Bronchial epithelial cell (primary cell): ENCODE data around the gene CNGA1. TPM values are rescaled to one million over a fixed set of nuclear protein-coding genes. Genes with fewer than 3 reads are reported as not detected.

Source experiments
- DNase-seq: peaks from one replicate; pipeline ENCODE4 v3.0.0-alpha.2; 2010; ENCODE audit warnings: low read depth
- FAIRE-seq: peaks from 2 replicates; lab custom pipeline; 2011; peaks lifted over from hg19 to GRCh38; lab: Jason Lieb, UNC
- H3K27me3 ChIP-seq: 2 replicates; pipeline ENCODE4 v1.5.1; 2011; ENCODE audit warnings: low read length; ENCODE audit not compliant: control insufficient read depth, insufficient read depth
- H3K36me3 ChIP-seq: 2 replicates; pipeline ENCODE4 v1.5.1; 2011; ENCODE audit warnings: low read length; ENCODE audit not compliant: control insufficient read depth, insufficient read depth
- H3K4me3 ChIP-seq: 2 replicates; pipeline ENCODE4 v1.5.1; 2011; ENCODE audit warnings: mild to moderate bottlenecking, low read depth, low read length, control low read depth
- total RNA-seq: library from RNA; depleted of rRNA; stranded (reverse); fragments of >200 nt; gene quantifications from 2 replicates; pipeline ENCODE4 v1.2.1, GENCODE V29; 2014
- TF ChIP-seq, protein P1 (sequence below): IDR thresholded peaks from 2 replicates; pipeline ENCODE4 v1.5.1; 2011; ENCODE audit warnings: mild to moderate bottlenecking, moderate library complexity, low read length, control low read depth, inconsistent platforms; ENCODE audit not compliant: insufficient read depth, severe bottlenecking

CNGA1 gene
- 1.6 and 5.4 TPM in 2 replicates for total RNA-seq

DNA sequence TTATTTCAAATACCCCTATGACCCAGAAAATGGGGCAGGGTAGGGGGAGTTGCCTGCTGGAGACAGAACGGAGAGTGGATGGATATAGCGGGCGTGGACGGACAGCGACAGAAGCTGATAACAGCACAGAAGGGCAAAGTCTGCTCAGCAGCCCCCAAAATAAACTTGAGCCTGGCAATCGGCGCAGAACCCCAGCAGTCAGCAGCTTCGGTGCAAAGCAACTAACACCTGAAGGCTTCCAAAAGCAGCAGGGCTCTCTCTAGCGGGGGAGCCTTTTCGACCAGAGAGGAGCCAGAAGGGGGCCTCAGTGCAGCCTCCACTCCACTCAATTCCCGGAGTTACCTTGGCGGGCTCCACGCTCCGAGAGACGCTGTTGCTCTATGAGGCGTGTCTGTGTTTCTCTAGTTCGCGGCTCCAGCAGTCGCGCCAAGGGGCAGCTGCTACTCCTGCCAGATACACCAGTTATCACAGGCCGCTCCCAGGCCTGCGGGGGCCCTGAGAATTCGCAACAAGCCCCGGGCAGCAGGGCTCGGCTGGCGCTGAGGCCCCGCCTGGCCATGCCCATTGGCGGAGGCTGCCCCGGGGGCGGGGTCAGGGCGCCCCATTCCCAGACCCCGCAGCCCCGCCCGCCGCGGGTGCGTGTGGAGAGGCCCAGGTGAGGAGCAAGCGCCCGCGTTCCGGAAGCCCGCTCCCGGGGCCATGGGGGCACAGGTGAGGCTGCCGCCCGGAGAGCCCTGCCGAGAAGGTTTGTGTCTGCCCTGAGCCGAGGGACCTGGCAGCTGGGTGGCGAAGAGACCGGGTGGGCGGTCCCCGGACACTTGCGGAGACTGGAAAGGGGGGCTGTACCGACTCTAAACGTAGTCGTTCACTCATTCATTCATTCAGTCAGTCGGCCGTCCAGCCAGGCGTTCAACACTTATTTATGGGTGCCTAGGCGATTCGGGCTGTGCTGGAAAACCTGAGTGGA lies at the start of gene CNGA1, which contains the start of gene NIPAL1:
Gene CNGA1 (minus strand): TSS at position 541 of the 967 bp plus-strand sequence. CDS start 63,992 bp downstream, outside the sequence.
Gene NIPAL1 (plus strand): TSS at position 632 of the 967 bp plus-strand sequence. CDS start 68 bp downstream, at position 700.
- Histone ChIP-seq H3K4me3 (peak within 1 kb of the TSS; percentile 73), H3K27me3 (no peaks in the 10 kb centered on the region), H3K36me3 (no peaks in the 10 kb centered on the region)
- TF ChIP-seq, protein P1, sequence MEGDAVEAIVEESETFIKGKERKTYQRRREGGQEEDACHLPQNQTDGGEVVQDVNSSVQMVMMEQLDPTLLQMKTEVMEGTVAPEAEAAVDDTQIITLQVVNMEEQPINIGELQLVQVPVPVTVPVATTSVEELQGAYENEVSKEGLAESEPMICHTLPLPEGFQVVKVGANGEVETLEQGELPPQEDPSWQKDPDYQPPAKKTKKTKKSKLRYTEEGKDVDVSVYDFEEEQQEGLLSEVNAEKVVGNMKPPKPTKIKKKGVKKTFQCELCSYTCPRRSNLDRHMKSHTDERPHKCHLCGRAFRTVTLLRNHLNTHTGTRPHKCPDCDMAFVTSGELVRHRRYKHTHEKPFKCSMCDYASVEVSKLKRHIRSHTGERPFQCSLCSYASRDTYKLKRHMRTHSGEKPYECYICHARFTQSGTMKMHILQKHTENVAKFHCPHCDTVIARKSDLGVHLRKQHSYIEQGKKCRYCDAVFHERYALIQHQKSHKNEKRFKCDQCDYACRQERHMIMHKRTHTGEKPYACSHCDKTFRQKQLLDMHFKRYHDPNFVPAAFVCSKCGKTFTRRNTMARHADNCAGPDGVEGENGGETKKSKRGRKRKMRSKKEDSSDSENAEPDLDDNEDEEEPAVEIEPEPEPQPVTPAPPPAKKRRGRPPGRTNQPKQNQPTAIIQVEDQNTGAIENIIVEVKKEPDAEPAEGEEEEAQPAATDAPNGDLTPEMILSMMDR: peak; percentile 61
- DNase-seq: peak; percentile 77
- no peak for FAIRE-seq

DNA sequence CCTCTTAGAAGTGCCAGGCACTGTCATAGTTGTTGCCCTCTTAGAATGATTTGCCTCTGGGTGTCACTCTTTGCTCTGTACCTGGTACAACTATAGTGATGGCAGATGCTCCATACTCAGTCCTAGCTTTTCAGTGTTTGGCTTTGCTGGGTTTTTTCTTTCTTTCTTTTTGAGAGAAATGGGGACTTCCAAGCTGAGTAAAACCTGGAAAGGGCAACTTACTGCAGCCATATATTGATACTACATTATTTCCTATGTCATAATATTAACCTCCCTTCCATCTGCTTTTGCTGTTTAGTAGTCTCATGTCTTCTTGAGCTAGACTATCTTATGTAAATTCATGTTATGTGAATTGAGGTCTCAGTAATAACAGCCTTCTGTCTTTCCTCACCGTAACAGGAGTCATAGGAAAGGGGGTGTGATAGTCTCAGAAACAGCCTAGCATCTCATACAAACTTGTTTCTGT lies 49.1 kb upstream of the CNGA1 start:
- no peaks in the 10 kb centered on the region for H3K27me3 ChIP-seq
- TF ChIP-seq, protein P1: no peak
- FAIRE-seq (no peak), DNase-seq (no peak)
- H3K4me3 ChIP-seq: no peak overlapping the region
- H3K36me3 ChIP-seq: no peaks in the 10 kb centered on the region

DNA sequence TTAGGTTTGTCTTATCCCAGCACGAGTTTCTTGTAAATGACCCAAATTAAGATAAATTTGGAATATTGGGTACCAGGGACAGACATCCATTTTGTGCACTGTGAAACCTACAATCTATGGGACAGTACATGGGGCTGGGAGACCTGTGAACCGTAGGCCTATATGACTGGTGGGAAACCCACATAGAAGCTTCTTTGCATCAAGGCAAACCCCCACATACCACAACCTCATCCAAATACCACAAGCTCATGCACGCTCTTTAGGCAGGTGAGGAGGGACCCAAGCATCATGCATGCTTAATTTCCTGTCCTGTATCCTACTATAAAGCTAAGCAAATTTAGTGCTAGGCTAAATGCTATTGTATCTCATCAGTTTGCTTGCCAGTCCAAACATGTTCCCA lies 47.9 kb upstream of the CNGA1 start:
- no peaks in the 10 kb centered on the region for H3K36me3 ChIP-seq
- FAIRE-seq (no peak), DNase-seq (no peak)
- no peak overlapping the region for H3K4me3 ChIP-seq
- TF ChIP-seq, protein P1: no peak
- H3K27me3 ChIP-seq: no peaks in the 10 kb centered on the region

DNA sequence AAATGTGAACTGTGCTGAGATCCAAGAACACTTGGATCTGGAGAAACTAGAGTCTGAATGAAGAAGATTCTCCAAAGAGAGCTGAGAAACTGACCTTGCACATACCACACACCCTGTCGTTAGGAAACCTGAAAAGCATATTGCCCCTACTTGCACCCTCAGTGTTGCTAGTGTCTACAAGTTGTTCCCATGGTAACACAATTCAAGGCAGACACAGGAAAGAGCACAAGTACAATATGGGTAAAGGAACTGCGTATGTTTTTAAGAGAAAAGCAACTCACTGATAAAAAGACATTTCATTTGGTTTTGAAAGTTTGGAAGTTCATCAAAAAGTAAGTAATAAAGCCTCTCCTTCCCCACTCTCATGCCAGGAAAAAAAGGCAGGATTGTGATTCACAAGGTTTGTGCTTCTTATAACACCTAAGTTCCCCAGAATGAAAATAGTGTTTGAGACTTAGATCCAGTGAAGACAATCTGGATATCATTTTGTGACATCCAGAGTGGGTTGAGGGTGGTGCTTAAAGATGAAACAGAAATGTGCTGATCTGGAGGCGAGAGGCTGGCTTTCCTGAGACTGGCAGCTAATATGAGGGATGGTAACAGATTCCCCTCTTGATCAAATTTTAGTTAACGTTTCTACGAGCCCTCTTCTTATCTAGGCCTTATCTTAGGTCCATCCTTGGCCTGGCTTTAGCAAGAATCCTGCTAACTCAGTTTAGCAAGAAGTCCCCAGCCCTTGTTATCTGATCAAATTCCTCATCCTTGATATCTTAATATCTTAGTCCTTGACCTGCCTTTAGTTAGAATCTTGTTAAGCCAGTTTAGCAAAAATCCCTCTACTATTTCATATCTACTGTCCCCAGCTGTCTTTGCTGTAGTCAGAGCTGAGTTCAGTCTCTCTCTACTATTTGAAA lies 42.4 kb upstream of the CNGA1 start:
- DNase-seq (no peak), FAIRE-seq (no peak)
- Histone ChIP-seq H3K36me3 (no peaks in the 10 kb centered on the region), H3K4me3 (no peak overlapping the region), H3K27me3 (no peaks in the 10 kb centered on the region)
- TF ChIP-seq, protein P1: no peak

DNA sequence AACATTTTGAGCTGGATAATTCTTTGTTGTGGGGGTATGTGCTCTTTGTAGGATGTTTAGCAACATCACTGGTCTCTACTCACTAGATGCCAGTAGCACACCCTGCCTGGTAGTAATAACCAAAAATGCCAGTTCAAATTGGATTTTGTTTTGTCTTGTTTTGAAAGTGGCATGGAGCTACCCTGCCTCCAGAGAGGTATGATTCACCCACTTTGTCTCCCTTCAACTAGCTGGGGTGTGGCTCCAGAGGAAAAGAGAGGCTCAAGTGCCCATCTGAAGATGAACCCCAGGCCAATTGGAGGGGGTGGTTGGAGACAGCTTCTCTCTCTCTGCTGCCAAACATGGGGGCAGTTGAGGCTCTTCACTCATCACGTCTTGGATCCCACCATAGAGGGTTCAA lies 34.6 kb upstream of the CNGA1 start:
- TF ChIP-seq, protein P1: no peak
- DNase-seq (peak; percentile 29), FAIRE-seq (no peak)
- Histone ChIP-seq H3K36me3 (no peaks in the 10 kb centered on the region), H3K4me3 (no peak overlapping the region), H3K27me3 (no peaks in the 10 kb centered on the region)
